DND-41 (cell line): Measurements from ENCODE around the gene SORCS1.

Source experiments
- ATAC-seq: fragments of 200-7000 bp; cut with Tn5 transposase; 3 replicates; pipeline ENCODE4 v1.9.1; 2021; ENCODE audit warnings: low read depth; ENCODE audit not compliant: insufficient read depth
- DNase-seq: peaks from one replicate; pipeline ENCODE4 v3.0.0-alpha.2; 2020
- H2AFZ ChIP-seq: 2 replicates; pipeline ENCODE4 v1.6.0; 2012; ENCODE audit warnings: low read depth, low read length
- H3K27ac ChIP-seq: 2 replicates; pipeline ENCODE4 v1.5.1; 2012; ENCODE audit warnings: low read length, inconsistent platforms
- H3K27me3 ChIP-seq: fragments of 200-600 bp; sonication (generic); 2 replicates; pipeline ENCODE4 v1.6.0; 2012; ENCODE audit warnings: low read length, mild to moderate bottlenecking, inconsistent platforms; ENCODE audit not compliant: insufficient read depth, poor library complexity
- H3K36me3 ChIP-seq: 2 replicates; pipeline ENCODE4 v1.5.1; 2012; ENCODE audit warnings: low read length, inconsistent platforms; ENCODE audit not compliant: insufficient read depth
- H3K4me1 ChIP-seq: 2 replicates; pipeline ENCODE4 v1.5.1; 2012; ENCODE audit warnings: mild to moderate bottlenecking, low read length; ENCODE audit not compliant: insufficient read depth
- H3K4me2 ChIP-seq: 2 replicates; pipeline ENCODE4 v1.6.0; 2012; ENCODE audit warnings: mild to moderate bottlenecking, moderate library complexity, low read length, inconsistent platforms; ENCODE audit not compliant: insufficient read depth
- H3K4me3 ChIP-seq, 2 experiments: fragments of 200-600 bp in 1 of 2; shearing (Covaris generic) in 1 of 2; 2 replicates each; pipeline ENCODE4 v1.5.1; 2012 to 2016; ENCODE audit warnings: inconsistent platforms in 2 of 2, low read length in 2 of 2, mild to moderate bottlenecking in 2 of 2, low read depth in 1 of 2, moderate library complexity in 1 of 2
- H3K79me2 ChIP-seq: 2 replicates; pipeline ENCODE4 v1.6.0; 2012; ENCODE audit warnings: low read length, inconsistent platforms; ENCODE audit not compliant: insufficient read depth
- H3K9ac ChIP-seq: 2 replicates; pipeline ENCODE4 v1.6.0; 2012; ENCODE audit warnings: low read depth, mild to moderate bottlenecking, inconsistent platforms, low read length, moderate library complexity
- H3K9me3 ChIP-seq: 2 replicates; pipeline ENCODE4 v1.5.1; 2012; ENCODE audit warnings: low read length, moderate library complexity, mild to moderate bottlenecking, inconsistent platforms; ENCODE audit not compliant: insufficient read depth, severe bottlenecking
- H4K20me1 ChIP-seq: 2 replicates; pipeline ENCODE4 v1.6.0; 2012; ENCODE audit warnings: low read length; ENCODE audit not compliant: insufficient read depth
- EZH2 ChIP-seq: IDR thresholded peaks from 3 replicates; pipeline ENCODE4 v1.6.1; 2012; ENCODE audit warnings: borderline replicate concordance, low read depth, mild to moderate bottlenecking, moderate library complexity, low read length, inconsistent platforms; ENCODE audit not compliant: severe bottlenecking
- TF ChIP-seq, protein P1 (sequence below): IDR thresholded peaks from 2 replicates; pipeline ENCODE4 v1.5.1; 2012; ENCODE audit warnings: borderline replicate concordance, low read length, moderate library complexity, mild to moderate bottlenecking; ENCODE audit not compliant: poor library complexity, severe bottlenecking; ENCODE audit errors: extremely low read depth

SORCS1 gene

DNA sequence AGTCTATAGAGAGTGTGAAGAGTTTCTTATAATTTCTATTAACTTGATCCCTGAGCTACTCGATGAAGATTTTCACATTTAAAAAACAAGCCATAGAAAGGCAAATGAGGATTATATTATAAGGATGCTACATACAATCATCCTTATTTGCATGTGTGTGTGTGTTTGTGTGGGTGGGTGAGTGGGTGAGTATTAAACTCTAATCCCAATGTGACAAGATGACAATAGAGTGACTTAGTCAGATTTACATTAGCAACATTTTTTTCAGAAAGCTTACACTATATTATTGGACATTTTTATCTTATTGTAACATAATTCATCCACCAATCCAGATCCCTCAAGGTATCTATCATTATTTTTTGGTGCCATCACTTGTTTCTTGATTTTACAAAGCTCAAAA is 331.7 kb downstream of the SORCS1 start:
- Histone ChIP-seq H3K4me2 (no peak overlapping the region), H3K9ac (no peak overlapping the region), H3K4me1 (no peaks in the 10 kb centered on the region), H3K9me3 (no peaks in the 10 kb centered on the region), H2AFZ (no peak overlapping the region), H3K36me3 (no peaks in the 10 kb centered on the region), H3K27me3 (no peaks in the 10 kb centered on the region), H3K4me3 (no peak overlapping the region), H3K79me2 (no peaks in the 10 kb centered on the region), H4K20me1 (no peaks in the 10 kb centered on the region), H3K27ac (no peak overlapping the region)
- no peak for ATAC-seq
- no peak for DNase-seq
- TF ChIP-seq, protein P1, sequence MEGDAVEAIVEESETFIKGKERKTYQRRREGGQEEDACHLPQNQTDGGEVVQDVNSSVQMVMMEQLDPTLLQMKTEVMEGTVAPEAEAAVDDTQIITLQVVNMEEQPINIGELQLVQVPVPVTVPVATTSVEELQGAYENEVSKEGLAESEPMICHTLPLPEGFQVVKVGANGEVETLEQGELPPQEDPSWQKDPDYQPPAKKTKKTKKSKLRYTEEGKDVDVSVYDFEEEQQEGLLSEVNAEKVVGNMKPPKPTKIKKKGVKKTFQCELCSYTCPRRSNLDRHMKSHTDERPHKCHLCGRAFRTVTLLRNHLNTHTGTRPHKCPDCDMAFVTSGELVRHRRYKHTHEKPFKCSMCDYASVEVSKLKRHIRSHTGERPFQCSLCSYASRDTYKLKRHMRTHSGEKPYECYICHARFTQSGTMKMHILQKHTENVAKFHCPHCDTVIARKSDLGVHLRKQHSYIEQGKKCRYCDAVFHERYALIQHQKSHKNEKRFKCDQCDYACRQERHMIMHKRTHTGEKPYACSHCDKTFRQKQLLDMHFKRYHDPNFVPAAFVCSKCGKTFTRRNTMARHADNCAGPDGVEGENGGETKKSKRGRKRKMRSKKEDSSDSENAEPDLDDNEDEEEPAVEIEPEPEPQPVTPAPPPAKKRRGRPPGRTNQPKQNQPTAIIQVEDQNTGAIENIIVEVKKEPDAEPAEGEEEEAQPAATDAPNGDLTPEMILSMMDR: no peak
- TF ChIP-seq EZH2: no peak

DNA sequence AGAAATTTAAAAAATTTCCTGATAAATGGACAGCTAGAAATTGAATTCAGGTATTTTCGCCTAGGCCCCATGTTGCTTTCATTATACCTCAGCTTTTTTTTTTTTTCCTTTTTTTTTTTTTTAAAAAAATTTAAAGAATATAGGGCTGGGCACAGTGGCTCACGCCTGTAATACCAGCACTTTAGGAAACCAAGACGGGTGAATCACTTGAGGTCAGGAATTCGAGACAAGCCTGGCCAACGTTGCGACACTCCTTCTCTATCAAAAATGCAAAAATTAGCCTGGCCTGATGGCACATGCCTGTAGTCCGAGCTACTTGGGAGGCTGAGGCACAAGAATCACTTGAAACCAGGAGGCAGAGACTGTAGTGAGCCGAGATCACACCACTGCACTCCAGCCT is 334.0 kb downstream of the SORCS1 start:
- no peaks in the 10 kb centered on the region for H3K9me3 ChIP-seq
- H3K79me2 ChIP-seq: no peaks in the 10 kb centered on the region
- H2AFZ ChIP-seq: no peak overlapping the region
- no peaks in the 10 kb centered on the region for H3K27me3 ChIP-seq
- no peak overlapping the region for H3K27ac ChIP-seq
- H3K36me3 ChIP-seq: no peaks in the 10 kb centered on the region
- DNase-seq: no peak
- TF ChIP-seq, protein P1: no peak
- no peak for TF ChIP-seq EZH2
- no peak for ATAC-seq
- no peak overlapping the region for H3K9ac ChIP-seq
- no peak overlapping the region for H3K4me3 ChIP-seq
- H3K4me2 ChIP-seq: no peak overlapping the region
- no peaks in the 10 kb centered on the region for H3K4me1 ChIP-seq
- no peaks in the 10 kb centered on the region for H4K20me1 ChIP-seq

DNA sequence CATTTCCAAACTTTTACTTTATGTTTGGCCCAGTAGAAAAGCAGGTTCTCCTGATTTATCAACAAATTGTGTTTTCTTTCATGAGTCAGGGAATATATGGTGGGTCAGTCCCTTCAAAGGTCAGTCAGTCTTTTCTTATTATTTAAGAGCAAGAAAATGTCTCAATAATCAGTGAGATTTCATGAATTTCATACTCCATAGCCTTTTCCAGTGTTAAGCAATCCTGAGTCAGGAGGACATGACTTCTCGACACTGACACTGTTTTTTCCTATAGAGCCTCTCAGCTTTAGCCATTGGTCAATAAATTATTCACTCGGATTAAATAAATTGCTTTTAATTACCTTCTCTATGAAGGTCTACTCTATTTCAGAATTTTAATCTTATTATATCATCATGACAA is 334.5 kb downstream of the SORCS1 start:
- no peaks in the 10 kb centered on the region for H3K27me3 ChIP-seq
- no peak overlapping the region for H3K4me3 ChIP-seq
- H3K79me2 ChIP-seq: no peaks in the 10 kb centered on the region
- H3K27ac ChIP-seq: no peak overlapping the region
- no peak overlapping the region for H3K4me2 ChIP-seq
- DNase-seq (no peak), ATAC-seq (no peak)
- H3K36me3 ChIP-seq: no peaks in the 10 kb centered on the region
- no peak overlapping the region for H2AFZ ChIP-seq
- H4K20me1 ChIP-seq: no peaks in the 10 kb centered on the region
- TF ChIP-seq, protein P1: no peak
- no peak for TF ChIP-seq EZH2
- no peaks in the 10 kb centered on the region for H3K9me3 ChIP-seq
- H3K4me1 ChIP-seq: no peaks in the 10 kb centered on the region
- no peak overlapping the region for H3K9ac ChIP-seq

DNA sequence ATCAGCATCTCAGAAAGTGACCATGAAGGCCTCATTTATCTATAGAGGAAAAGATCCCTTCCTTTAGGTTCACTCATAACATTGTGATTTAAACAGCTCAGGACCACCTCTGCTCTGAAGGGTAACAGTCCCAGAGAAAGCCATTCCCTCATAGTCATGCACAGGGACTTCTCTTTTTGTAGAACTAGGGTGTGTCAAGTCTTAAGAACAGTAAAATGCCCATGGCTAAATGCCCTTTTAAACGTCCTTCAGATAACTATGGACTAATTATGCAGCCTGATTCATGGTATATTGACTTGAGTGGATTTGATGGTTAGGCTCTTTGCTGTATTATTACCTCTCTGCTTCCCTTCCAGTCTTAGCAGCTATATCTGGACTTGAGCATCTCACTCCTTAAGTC is 337.8 kb downstream of the SORCS1 start:
- Histone ChIP-seq H3K4me3 (no peak overlapping the region), H3K9ac (no peak overlapping the region), H3K9me3 (no peaks in the 10 kb centered on the region), H3K27ac (no peak overlapping the region), H3K79me2 (no peaks in the 10 kb centered on the region), H3K27me3 (no peaks in the 10 kb centered on the region), H2AFZ (no peak overlapping the region), H3K36me3 (no peaks in the 10 kb centered on the region), H3K4me1 (no peaks in the 10 kb centered on the region), H4K20me1 (no peaks in the 10 kb centered on the region), H3K4me2 (no peak overlapping the region)
- DNase-seq: no peak
- no peak for ATAC-seq
- no peak for TF ChIP-seq EZH2
- TF ChIP-seq, protein P1: no peak
